ENCODE data around the gene ZNF154.
"Not testable (repeated sequence)": the region's sequence is repeated elsewhere in the genome, so short reads cannot be mapped to it uniquely, and the experiment has no call there.

ZNF154 gene

GRCh38 chr19:57708641-57709361 is at the start of gene ZNF154:
Gene ZNF154, minus strand, starts transcription at chr19:57709204. Its CDS starts 233 bp downstream, at chr19:57708971.
- H3K27ac Mint-ChIP-seq, result peak within 1 kb of the TSS; percentile 89
- peaks cover 42% of the 10 kb centered on the region for H3K9me3 Mint-ChIP-seq
- H3K4me1 Mint-ChIP-seq (ENCODE audit: low read depth), result peaks cover 33% of the 10 kb centered on the region
- H3K4me3 Mint-ChIP-seq, result peak within 1 kb of the TSS; percentile 82
- peaks cover 6% of the 10 kb centered on the region for H3K27me3 Mint-ChIP-seq
- H3K36me3 Mint-ChIP-seq (ENCODE audit: low read depth), result peaks cover 64% of the 10 kb centered on the region

GRCh38 chr19:57757941-57758340 is 48.9 kb upstream of the ZNF154 start:
- no peaks in the 10 kb centered on the region for H3K27me3 Mint-ChIP-seq
- H3K27ac Mint-ChIP-seq, result no peak overlapping the region

GRCh38 chr19:57755031-57755430 is 46.0 kb upstream of the ZNF154 start:
- Mint-ChIP-seq H3K36me3 (ENCODE audit: low read depth) (peaks cover 96% of the 10 kb centered on the region), H3K9me3 (peaks cover 74% of the 10 kb centered on the region), H3K4me3 (no peak overlapping the region)

More at GRCh38 chr19:57757941-57758340, 48.9 kb upstream of the ZNF154 start:
- H3K9me3 Mint-ChIP-seq, result peaks cover 54% of the 10 kb centered on the region
- peaks cover 89% of the 10 kb centered on the region for H3K36me3 Mint-ChIP-seq (ENCODE audit: low read depth)
- H3K4me3 Mint-ChIP-seq, result no peak overlapping the region
- H3K4me1 Mint-ChIP-seq (ENCODE audit: low read depth), result no peaks in the 10 kb centered on the region

GRCh38 chr19:57754091-57754673 is 45.2 kb upstream of the ZNF154 start:
- H3K27ac Mint-ChIP-seq, result no peak overlapping the region
- H3K36me3 Mint-ChIP-seq (ENCODE audit: low read depth), result peaks cover 97% of the 10 kb centered on the region
- no peak overlapping the region for H3K4me3 Mint-ChIP-seq
- H3K9me3 Mint-ChIP-seq, result peaks cover 79% of the 10 kb centered on the region
- no peaks in the 10 kb centered on the region for H3K27me3 Mint-ChIP-seq
- peaks cover 4% of the 10 kb centered on the region for H3K4me1 Mint-ChIP-seq (ENCODE audit: low read depth)

More at GRCh38 chr19:57755031-57755430, 46.0 kb upstream of the ZNF154 start:
- Mint-ChIP-seq H3K27ac (no peak overlapping the region), H3K4me1 (ENCODE audit: low read depth) (peaks cover 3% of the 10 kb centered on the region), H3K27me3 (no peaks in the 10 kb centered on the region)

- peaks cover 30% of the 10 kb centered on the region for H3K4me1 Mint-ChIP-seq (ENCODE audit: low read depth)
- H3K27me3 Mint-ChIP-seq, result no peaks in the 10 kb centered on the region
- peak overlapping the region; percentile 18 for H3K27ac Mint-ChIP-seq
Observed at GRCh38 chr19:57748029-57748428, 39.0 kb upstream of the ZNF154 start.

GRCh38 chr19:57747472-57747807 is 38.4 kb upstream of the ZNF154 start:
- Mint-ChIP-seq H3K27ac (peak overlapping the region; percentile 96), H3K27me3 (no peaks in the 10 kb centered on the region), H3K36me3 (ENCODE audit: low read depth) (peaks cover 52% of the 10 kb centered on the region), H3K4me1 (ENCODE audit: low read depth) (peaks cover 30% of the 10 kb centered on the region), H3K9me3 (peaks cover 31% of the 10 kb centered on the region), H3K4me3 (peak overlapping the region; percentile 93)

More at GRCh38 chr19:57748029-57748428, 39.0 kb upstream of the ZNF154 start:
- H3K36me3 Mint-ChIP-seq (ENCODE audit: low read depth), result peaks cover 58% of the 10 kb centered on the region
- peak overlapping the region; percentile 93 for H3K4me3 Mint-ChIP-seq
- peaks cover 37% of the 10 kb centered on the region for H3K9me3 Mint-ChIP-seq

GRCh38 chr19:57746580-57747471 is 37.8 kb upstream of the ZNF154 start, which contains the start of gene ZNF776:
Gene ZNF776, plus strand, starts transcription at chr19:57746815. Its CDS starts 244 bp downstream, at chr19:57747059.
- Mint-ChIP-seq H3K27me3 (no peaks in the 10 kb centered on the region), H3K4me3 (peak within 1 kb of the TSS; percentile 93), H3K4me1 (ENCODE audit: low read depth) (peaks cover 28% of the 10 kb centered on the region), H3K9me3 (peaks cover 27% of the 10 kb centered on the region), H3K27ac (peak within 1 kb of the TSS; percentile 96), H3K36me3 (ENCODE audit: low read depth) (peaks cover 46% of the 10 kb centered on the region)

GRCh38 chr19:57738770-57739169 is 29.8 kb upstream of the ZNF154 start:
- H3K4me3 Mint-ChIP-seq; H3K36me3 Mint-ChIP-seq (ENCODE audit: low read depth); H3K4me1 Mint-ChIP-seq (ENCODE audit: low read depth); H3K27me3 Mint-ChIP-seq; H3K27ac Mint-ChIP-seq; H3K9me3 Mint-ChIP-seq: not testable (repeated sequence)

GRCh38 chr19:57738320-57738719 is 29.3 kb upstream of the ZNF154 start:
- not testable (repeated sequence) for H3K36me3 Mint-ChIP-seq (ENCODE audit: low read depth); H3K4me1 Mint-ChIP-seq (ENCODE audit: low read depth); H3K9me3 Mint-ChIP-seq; H3K27ac Mint-ChIP-seq; H3K4me3 Mint-ChIP-seq; H3K27me3 Mint-ChIP-seq

GRCh38 chr19:57720878-57721277 is 11.9 kb upstream of the ZNF154 start:
- Mint-ChIP-seq H3K4me3 (no peak overlapping the region), H3K27me3 (no peaks in the 10 kb centered on the region), H3K4me1 (ENCODE audit: low read depth) (peaks cover 5% of the 10 kb centered on the region), H3K27ac (no peak overlapping the region), H3K36me3 (ENCODE audit: low read depth) (peaks cover 81% of the 10 kb centered on the region), H3K9me3 (peaks cover 66% of the 10 kb centered on the region)

GRCh38 chr19:57719901-57720519 is 11.0 kb upstream of the ZNF154 start:
- H3K27me3 Mint-ChIP-seq, result no peaks in the 10 kb centered on the region
- peaks cover 84% of the 10 kb centered on the region for H3K36me3 Mint-ChIP-seq (ENCODE audit: low read depth)
- H3K4me3 Mint-ChIP-seq, result no peak overlapping the region
- no peak overlapping the region for H3K27ac Mint-ChIP-seq
- peaks cover 71% of the 10 kb centered on the region for H3K9me3 Mint-ChIP-seq
- H3K4me1 Mint-ChIP-seq (ENCODE audit: low read depth), result peaks cover 4% of the 10 kb centered on the region

GRCh38 chr19:57719424-57719823 is 10.4 kb upstream of the ZNF154 start:
- no peaks in the 10 kb centered on the region for H3K27me3 Mint-ChIP-seq
- H3K9me3 Mint-ChIP-seq, result peaks cover 71% of the 10 kb centered on the region
- no peaks in the 10 kb centered on the region for H3K4me1 Mint-ChIP-seq (ENCODE audit: low read depth)
- H3K4me3 Mint-ChIP-seq, result no peak overlapping the region
- H3K27ac Mint-ChIP-seq, result no peak overlapping the region
- H3K36me3 Mint-ChIP-seq (ENCODE audit: low read depth), result peaks cover 83% of the 10 kb centered on the region

GRCh38 chr19:57712222-57712621 is 3.2 kb upstream of the ZNF154 start:
- H3K4me1 Mint-ChIP-seq (ENCODE audit: low read depth), result peaks cover 20% of the 10 kb centered on the region
- H3K27ac Mint-ChIP-seq, result no peak overlapping the region
- H3K9me3 Mint-ChIP-seq, result peaks cover 40% of the 10 kb centered on the region
- no peak overlapping the region for H3K4me3 Mint-ChIP-seq
- H3K27me3 Mint-ChIP-seq, result peaks cover 3% of the 10 kb centered on the region
- H3K36me3 Mint-ChIP-seq (ENCODE audit: low read depth), result peaks cover 63% of the 10 kb centered on the region

- H3K4me3 Mint-ChIP-seq, result peak overlapping the region; percentile 82
- peaks cover 6% of the 10 kb centered on the region for H3K27me3 Mint-ChIP-seq
- H3K27ac Mint-ChIP-seq, result no peak overlapping the region
- peaks cover 64% of the 10 kb centered on the region for H3K36me3 Mint-ChIP-seq (ENCODE audit: low read depth)
- H3K4me1 Mint-ChIP-seq (ENCODE audit: low read depth), result peaks cover 33% of the 10 kb centered on the region
- peaks cover 37% of the 10 kb centered on the region for H3K9me3 Mint-ChIP-seq
Observed at GRCh38 chr19:57709616-57710015, 612 bp upstream of the ZNF154 start.
